ENCODE results near the gene TXNL4A.

Gene TXNL4A

GRCh38 chr18:79960921-79961526 is 27.3 kb downstream of the TXNL4A start:
- TF ChIP-seq FOXP2 (optimal IDR thresholded peaks at IDR 0.05; ENCODE audit: borderline replicate concordance, extremely low read depth, extremely low read length, insufficient read depth) (no peak), POLR2AphosphoS5 (IDR thresholded peaks at IDR 0.05; ENCODE audit: low read depth, low read length) (no peak), TAF1 (IDR thresholded peaks at IDR 0.05; ENCODE audit: borderline replicate concordance, insufficient read depth, low read length) (no peak), REST (IDR thresholded peaks at IDR 0.05; ENCODE audit: insufficient read depth in 1 of 2, low read depth in 2 of 2, low read length in 2 of 2) (no peak), SIN3A (IDR thresholded peaks at IDR 0.05; ENCODE audit: borderline replicate concordance, insufficient read depth, low read length) (no peak)

- TF ChIP-seq TAF1 (IDR thresholded peaks at IDR 0.05; ENCODE audit: borderline replicate concordance, insufficient read depth, low read length) (no peak), FOXP2 (optimal IDR thresholded peaks at IDR 0.05; ENCODE audit: borderline replicate concordance, extremely low read depth, extremely low read length, insufficient read depth) (no peak), POLR2AphosphoS5 (IDR thresholded peaks at IDR 0.05; ENCODE audit: low read depth, low read length) (no peak), SIN3A (IDR thresholded peaks at IDR 0.05; ENCODE audit: borderline replicate concordance, insufficient read depth, low read length) (no peak), REST (IDR thresholded peaks at IDR 0.05; ENCODE audit: insufficient read depth in 1 of 2, low read depth in 2 of 2, low read length in 2 of 2) (no peak)
Observed at GRCh38 chr18:79958981-79959380, 29.4 kb downstream of the TXNL4A start.

- no peak for TF ChIP-seq TAF1 (IDR thresholded peaks at IDR 0.05; ENCODE audit: borderline replicate concordance, insufficient read depth, low read length)
- no peak for TF ChIP-seq REST (IDR thresholded peaks at IDR 0.05; ENCODE audit: insufficient read depth in 1 of 2, low read depth in 2 of 2, low read length in 2 of 2)
- TF ChIP-seq FOXP2 (optimal IDR thresholded peaks at IDR 0.05; ENCODE audit: borderline replicate concordance, extremely low read depth, extremely low read length, insufficient read depth), result no peak
- TF ChIP-seq POLR2AphosphoS5 (IDR thresholded peaks at IDR 0.05; ENCODE audit: low read depth, low read length), result no peak
- TF ChIP-seq SIN3A (IDR thresholded peaks at IDR 0.05; ENCODE audit: borderline replicate concordance, insufficient read depth, low read length), result no peak
Observed at GRCh38 chr18:79956276-79956675, 32.1 kb downstream of the TXNL4A start.

- no peak for TF ChIP-seq REST (IDR thresholded peaks at IDR 0.05; ENCODE audit: insufficient read depth in 1 of 2, low read depth in 2 of 2, low read length in 2 of 2)
- TF ChIP-seq SIN3A (IDR thresholded peaks at IDR 0.05; ENCODE audit: borderline replicate concordance, insufficient read depth, low read length), result no peak
- no peak for TF ChIP-seq POLR2AphosphoS5 (IDR thresholded peaks at IDR 0.05; ENCODE audit: low read depth, low read length)
- TF ChIP-seq TAF1 (IDR thresholded peaks at IDR 0.05; ENCODE audit: borderline replicate concordance, insufficient read depth, low read length), result no peak
- no peak for TF ChIP-seq FOXP2 (optimal IDR thresholded peaks at IDR 0.05; ENCODE audit: borderline replicate concordance, extremely low read depth, extremely low read length, insufficient read depth)
Observed at GRCh38 chr18:79955302-79956075, 32.9 kb downstream of the TXNL4A start.

Measured in PFSK-1 (cell line).